Measurements from ENCODE around the gene TIGD3. TPM values are rescaled to one million over a fixed set of nuclear protein-coding genes. Genes with fewer than 3 reads are reported as not detected.
"Not testable (repeated sequence)": the region's sequence is repeated elsewhere in the genome, so short reads cannot be mapped to it uniquely, and the experiment has no call there.

TIGD3 gene
- polyA plus RNA-seq, 1 donor = 0.34 TPM

- no peak for DNase-seq (ENCODE audit: low read depth)
Measured at GRCh38 chr11:65325435-65325834, 29.1 kb upstream of the TIGD3 start.

- no peak for DNase-seq (ENCODE audit: low read depth)
Measured at GRCh38 chr11:65327021-65327420, 27.5 kb upstream of the TIGD3 start.

- no peak for DNase-seq (ENCODE audit: low read depth)
Measured at GRCh38 chr11:65329478-65329877, 25.1 kb upstream of the TIGD3 start.

- DNase-seq (ENCODE audit: low read depth) = peak; percentile 82
Measured at GRCh38 chr11:65329944-65330403, 24.6 kb upstream of the TIGD3 start.

GRCh38 chr11:65330544-65330943 lies 24.0 kb upstream of the TIGD3 start:
- DNase-seq (ENCODE audit: low read depth) = no peak

GRCh38 chr11:65332591-65332990 lies 22.0 kb upstream of the TIGD3 start:
- not testable (repeated sequence) for DNase-seq (ENCODE audit: low read depth)

GRCh38 chr11:65334696-65335295 lies 19.8 kb upstream of the TIGD3 start:
- no peak for DNase-seq (ENCODE audit: low read depth)

GRCh38 chr11:65338676-65339075 lies 15.9 kb upstream of the TIGD3 start:
- DNase-seq (ENCODE audit: low read depth) = no peak

- no peak for DNase-seq (ENCODE audit: low read depth)
Measured at GRCh38 chr11:65340226-65340625, 14.3 kb upstream of the TIGD3 start.

- DNase-seq (ENCODE audit: low read depth) = no peak
Measured at GRCh38 chr11:65341856-65342255, 12.7 kb upstream of the TIGD3 start.

GRCh38 chr11:65351511-65351910 lies 3.0 kb upstream of the TIGD3 start:
- DNase-seq (ENCODE audit: low read depth) = no peak

- DNase-seq (ENCODE audit: low read depth) = no peak
Measured at GRCh38 chr11:65352783-65353182, 1.8 kb upstream of the TIGD3 start.

- no peak for DNase-seq (ENCODE audit: low read depth)
Measured at GRCh38 chr11:65353376-65353775, 1.2 kb upstream of the TIGD3 start.

- DNase-seq (ENCODE audit: low read depth) = no peak
Measured at GRCh38 chr11:65353900-65354264, 669 bp upstream of the TIGD3 start.

GRCh38 chr11:65355013-65355775 lies 643 bp downstream of the TIGD3 start:
- DNase-seq (ENCODE audit: low read depth) = no peak

GRCh38 chr11:65355776-65356393 lies 1.3 kb downstream of the TIGD3 start:
- DNase-seq (ENCODE audit: low read depth) = no peak

- no peak for DNase-seq (ENCODE audit: low read depth)
Measured at GRCh38 chr11:65356394-65356972, 1.9 kb downstream of the TIGD3 start.

- no peak for DNase-seq (ENCODE audit: low read depth)
Measured at GRCh38 chr11:65357856-65358356, 3.4 kb downstream of the TIGD3 start.

GRCh38 chr11:65362320-65362931 lies 7.9 kb downstream of the TIGD3 start:
- no peak for DNase-seq (ENCODE audit: low read depth)

- no peak for DNase-seq (ENCODE audit: low read depth)
Measured at GRCh38 chr11:65362966-65363365, 8.4 kb downstream of the TIGD3 start.

GRCh38 chr11:65363770-65364169 lies 9.2 kb downstream of the TIGD3 start:
- no peak for DNase-seq (ENCODE audit: low read depth)

GRCh38 chr11:65366340-65366773 lies 11.8 kb downstream of the TIGD3 start:
- DNase-seq (ENCODE audit: low read depth) = peak; percentile 48

Data from forelimb muscle (tissue), 1 donor.